Fibroblast of lung (primary cell): ENCODE results near the gene SLC27A4. TPM values are rescaled to one million over a fixed set of nuclear protein-coding genes. Genes with fewer than 3 reads are reported as not detected.

Experiments used
- DNase-seq, 2 donors: peaks; one replicate each; pipeline versions ENCODE4 v3.0.0 to v3.0.0-alpha.2; 2010; ENCODE audit warnings: low read depth in 2 of 2
- H2AFZ ChIP-seq: 2 replicates; pipeline ENCODE4 v1.5.1; 2012; ENCODE audit warnings: low read length, control low read depth, inconsistent platforms
- H3K27ac ChIP-seq: 2 replicates; pipeline ENCODE4 v1.5.1; 2011; ENCODE audit warnings: low read length, control low read depth; ENCODE audit not compliant: insufficient read depth
- H3K27me3 ChIP-seq: 2 replicates; pipeline ENCODE4 v1.5.1; 2011; ENCODE audit warnings: mild to moderate bottlenecking, low read length; ENCODE audit not compliant: control insufficient read depth, insufficient read depth
- H3K36me3 ChIP-seq: 2 replicates; pipeline ENCODE4 v1.5.1; 2011; ENCODE audit warnings: low read length; ENCODE audit not compliant: control insufficient read depth, insufficient read depth
- H3K4me1 ChIP-seq: 2 replicates; pipeline ENCODE4 v1.5.1; 2011; ENCODE audit warnings: low read length; ENCODE audit not compliant: control insufficient read depth, insufficient read depth; ENCODE audit errors: extremely low read depth
- H3K4me2 ChIP-seq: 2 replicates; pipeline ENCODE4 v1.5.1; 2011; ENCODE audit warnings: low read length, control low read depth; ENCODE audit not compliant: insufficient read depth; ENCODE audit errors: extremely low read depth
- H3K4me3 ChIP-seq, 4 experiments: fragments of 200-600 bp in 1 of 4; sonication (generic) in 1 of 4; replicated peaks in 1 of 4; 2 replicates each; pipeline ENCODE4 v1.5.1; 2011 to 2016; ENCODE audit warnings: low read length in 4 of 4, low read depth in 3 of 4, mild to moderate bottlenecking in 3 of 4, control low read depth in 2 of 4, inconsistent platforms in 1 of 4, mixed read lengths in 1 of 4; ENCODE audit not compliant: insufficient read depth in 1 of 4; ENCODE audit errors: control extremely low read depth in 1 of 4
- H3K79me2 ChIP-seq: 2 replicates; pipeline ENCODE4 v1.5.1; 2012; ENCODE audit warnings: mild to moderate bottlenecking, low read length, inconsistent platforms; ENCODE audit not compliant: control insufficient read depth, insufficient read depth
- H3K9ac ChIP-seq: 2 replicates; pipeline ENCODE4 v1.5.1; 2011; ENCODE audit warnings: mild to moderate bottlenecking, low read length, control low read depth; ENCODE audit not compliant: insufficient read depth
- H3K9me3 ChIP-seq: 2 replicates; pipeline ENCODE4 v1.5.1; 2012; ENCODE audit warnings: low read depth, low read length; ENCODE audit not compliant: control insufficient read depth, insufficient read depth
- H4K20me1 ChIP-seq: 2 replicates; pipeline ENCODE4 v1.5.1; 2011; ENCODE audit warnings: low read length; ENCODE audit not compliant: control insufficient read depth, insufficient read depth; ENCODE audit errors: extremely low read depth
- CTCF ChIP-seq, 2 donors: IDR thresholded peaks in 1 of 2; conservative IDR thresholded peaks in 1 of 2; 1 replicate in 1 of 2; 2 replicates in 1 of 2; pipeline ENCODE4 v1.5.1; 2011 to 2012; ENCODE audit warnings: low read length in 2 of 2, control low read depth in 1 of 2, inconsistent platforms in 1 of 2, low read depth in 1 of 2, mild to moderate bottlenecking in 1 of 2
- EZH2 ChIP-seq: IDR thresholded peaks from 2 replicates; pipeline ENCODE4 v1.5.1; 2012; ENCODE audit warnings: low read length, control low read depth, mild to moderate bottlenecking; ENCODE audit errors: missing control alignments
- polyA plus RNA-seq, 2 donors: library from polyadenylated mRNA; depleted of rRNA in 1 of 2; stranded (reverse) in 1 of 2; unstranded in 1 of 2; fragments of >200 nt; gene quantifications; 2 replicates each; pipeline ENCODE4 v1.2.1, GENCODE V29; 2011 to 2012; ENCODE audit warnings: missing spikeins in 1 of 2
- total RNA-seq: library from RNA; depleted of rRNA; stranded (reverse); fragments of >200 nt; gene quantifications from 2 replicates; pipeline ENCODE4 v1.2.1, GENCODE V29; 2014

The SLC27A4 gene
- total and polyA plus RNA-seq, 2 donors (not counting 1 experiment from before 2014, with no cell fraction given), result 10.3 to 11.7 TPM

- no peak overlapping the region for H3K4me2 ChIP-seq
- H4K20me1 ChIP-seq, result no peaks in the 10 kb centered on the region
- H3K79me2 ChIP-seq, result no peaks in the 10 kb centered on the region
- H3K36me3 ChIP-seq, result peaks cover 4% of the 10 kb centered on the region
- no peak overlapping the region for H2AFZ ChIP-seq
- H3K4me1 ChIP-seq, result no peaks in the 10 kb centered on the region
- H3K4me3 ChIP-seq, result no peak overlapping the region
- H3K9ac ChIP-seq, result no peak overlapping the region
- DNase-seq, result no peak
- TF ChIP-seq CTCF (conservative IDR thresholded peaks at IDR 0.05 in 1 of 2, IDR thresholded peaks at IDR 0.05 in 1 of 2; ENCODE audit: low read depth in 1 of 2, low read length in 2 of 2), result no peak
- no peak for TF ChIP-seq EZH2
- H3K9me3 ChIP-seq, result no peaks in the 10 kb centered on the region
- no peak overlapping the region for H3K27ac ChIP-seq
- no peaks in the 10 kb centered on the region for H3K27me3 ChIP-seq
These were observed 15.1 kb downstream of the SLC27A4 start for GRCh38 chr9:128355451-128355850.

GRCh38 chr9:128358090-128358489 lies 17.8 kb downstream of the SLC27A4 start:
- Histone ChIP-seq H3K9me3 (no peaks in the 10 kb centered on the region), H3K36me3 (peaks cover 2% of the 10 kb centered on the region), H3K79me2 (no peaks in the 10 kb centered on the region), H3K4me1 (peaks cover 6% of the 10 kb centered on the region), H4K20me1 (no peaks in the 10 kb centered on the region), H3K9ac (no peak overlapping the region), H3K27ac (no peak overlapping the region), H3K4me2 (no peak overlapping the region), H3K4me3 (no peak overlapping the region), H2AFZ (no peak overlapping the region), H3K27me3 (no peaks in the 10 kb centered on the region)
- no peak for DNase-seq
- TF ChIP-seq CTCF (conservative IDR thresholded peaks at IDR 0.05 in 1 of 2, IDR thresholded peaks at IDR 0.05 in 1 of 2; ENCODE audit: low read depth in 1 of 2, low read length in 2 of 2) (no peak), EZH2 (no peak)

- DNase-seq, result no peak
- Histone ChIP-seq H3K27ac (no peak overlapping the region), H3K79me2 (no peaks in the 10 kb centered on the region), H3K27me3 (no peaks in the 10 kb centered on the region), H3K4me2 (no peak overlapping the region), H3K9ac (no peak overlapping the region), H4K20me1 (no peaks in the 10 kb centered on the region), H3K4me3 (no peak overlapping the region), H3K9me3 (no peaks in the 10 kb centered on the region), H2AFZ (no peak overlapping the region), H3K4me1 (peaks cover 6% of the 10 kb centered on the region), H3K36me3 (peaks cover 2% of the 10 kb centered on the region)
- TF ChIP-seq CTCF (conservative IDR thresholded peaks at IDR 0.05 in 1 of 2, IDR thresholded peaks at IDR 0.05 in 1 of 2; ENCODE audit: low read depth in 1 of 2, low read length in 2 of 2) (no peak), EZH2 (no peak)
These were observed 18.5 kb downstream of the SLC27A4 start for GRCh38 chr9:128358861-128359260.
